DMS53 treated with DMSO at 0.1 percent for 48 hours (cell line): ENCODE data around the gene CEP43.

ENCODE experiments used
- DNase-seq: peaks from one replicate; lab custom pipeline; 2025; ENCODE audit not compliant: unreplicated experiment; lab: John Stamatoyannopoulos, UW

The CEP43 gene

DNA sequence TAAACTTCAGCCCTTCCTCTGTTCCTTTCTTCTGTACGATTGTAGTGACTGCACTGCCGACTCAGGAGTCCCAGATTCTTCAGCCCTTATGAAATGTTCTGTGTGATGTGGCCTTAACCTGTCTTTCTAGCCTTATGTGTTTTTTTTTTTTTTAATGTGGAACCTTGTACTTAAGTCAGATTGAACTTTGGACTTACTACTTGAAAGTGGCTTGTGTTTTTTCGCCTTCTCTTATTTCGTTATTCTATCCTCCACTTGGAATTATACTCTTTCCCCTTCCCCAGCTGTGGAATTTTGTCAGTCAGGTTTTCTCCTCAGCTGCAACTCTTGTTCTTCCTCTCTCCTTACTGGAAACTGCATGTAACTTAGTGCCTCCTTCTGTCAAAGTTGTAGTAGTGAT lies 8.8 kb downstream of the CEP43 start:
- no peak for DNase-seq

DNA sequence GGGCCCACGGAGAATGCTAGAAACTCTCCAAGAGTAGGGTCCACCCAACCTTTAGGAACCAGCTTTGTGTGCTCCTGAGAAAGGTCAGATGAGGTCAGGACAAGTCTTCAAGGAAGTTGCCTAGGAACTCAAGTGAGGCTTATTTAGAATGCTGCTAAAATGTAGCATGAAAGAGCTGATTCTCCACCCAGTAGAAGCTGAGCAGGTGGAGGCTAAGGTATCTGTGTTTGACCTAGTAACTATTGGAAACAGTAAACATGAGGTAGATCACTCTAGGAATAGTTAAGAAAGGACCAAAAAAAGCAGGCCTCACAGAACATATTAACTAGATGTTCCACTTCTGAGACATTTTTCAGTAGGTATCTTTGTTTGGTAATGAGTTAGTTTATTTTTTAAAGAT lies 13.9 kb downstream of the CEP43 start:
- no peak for DNase-seq

DNA sequence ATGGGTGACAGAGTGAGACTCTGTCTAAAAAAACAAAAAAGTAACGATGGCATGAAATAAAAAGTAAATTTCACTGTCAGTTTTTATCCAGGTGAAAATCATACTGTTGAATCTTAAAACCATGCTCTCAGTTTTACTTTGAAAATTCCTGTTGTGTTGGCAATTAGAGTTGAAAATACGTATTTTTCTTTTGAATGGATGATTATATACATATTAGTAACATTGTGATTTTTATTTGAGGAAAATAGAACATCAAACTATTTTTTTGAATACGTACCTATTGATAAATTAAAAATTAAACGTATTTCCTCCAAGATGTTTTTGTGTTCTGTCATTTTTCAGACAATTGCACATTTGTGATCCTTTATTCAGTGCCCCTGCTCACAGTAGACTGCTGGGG lies 14.7 kb downstream of the CEP43 start:
- no peak for DNase-seq

DNA sequence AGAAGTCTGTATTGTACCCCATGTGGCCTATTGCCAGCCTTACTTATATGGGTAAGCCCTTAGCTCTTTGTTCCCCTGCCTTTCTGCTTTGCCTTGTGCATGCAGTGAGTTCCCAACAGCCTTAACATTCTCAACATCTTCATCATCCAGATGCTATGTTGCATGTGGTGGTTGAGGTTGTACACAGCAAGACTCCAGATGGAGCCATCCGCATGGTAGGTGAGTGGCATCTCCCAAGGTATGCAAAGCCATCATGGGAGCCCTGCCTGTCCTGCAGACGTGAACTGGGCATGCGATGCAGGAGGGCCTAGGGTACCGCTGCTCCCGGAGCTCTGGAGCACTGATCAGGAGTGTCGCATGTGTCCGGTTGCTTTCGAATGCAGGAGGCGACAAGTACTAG lies 16.1 kb downstream of the CEP43 start:
- no peak for DNase-seq

DNA sequence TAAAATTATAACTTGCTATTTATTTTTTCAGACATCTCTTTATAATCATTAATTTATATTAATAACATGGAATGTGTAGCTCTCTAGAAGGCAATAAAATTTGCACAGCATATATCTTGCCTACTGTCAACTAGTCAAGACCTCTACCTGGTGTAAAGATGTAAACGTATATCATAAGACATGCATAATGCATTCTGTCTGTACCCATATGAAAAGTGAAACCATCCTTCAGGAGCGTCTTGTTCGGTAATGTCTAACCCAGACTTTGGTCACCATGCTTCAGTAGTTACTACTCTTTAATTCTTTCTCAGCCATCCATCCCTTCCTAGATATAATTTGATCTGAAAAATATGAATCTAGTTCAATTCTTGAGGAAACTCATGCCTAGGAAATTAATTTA lies 21.0 kb downstream of the CEP43 start:
- DNase-seq, result no peak

DNA sequence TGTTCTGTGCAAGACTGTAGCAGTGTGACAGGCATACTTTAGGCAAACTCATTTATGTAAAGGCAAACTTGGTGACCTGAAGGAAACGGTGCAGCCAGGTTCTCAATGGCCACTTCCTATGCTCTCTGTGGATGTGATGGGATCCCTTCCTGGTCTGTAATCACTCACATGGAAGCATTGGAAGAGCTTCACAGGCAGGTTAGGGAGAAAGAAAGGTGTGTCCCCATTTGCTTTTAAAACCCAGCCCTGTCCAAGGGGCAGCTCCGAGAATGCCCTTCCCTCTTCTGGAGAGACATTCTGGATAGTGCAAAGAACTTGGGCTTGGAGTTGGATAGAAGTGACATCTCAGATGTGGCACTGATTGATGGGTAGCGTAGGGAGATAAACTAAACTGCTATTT lies 28.1 kb downstream of the CEP43 start:
- DNase-seq, result no peak

DNA sequence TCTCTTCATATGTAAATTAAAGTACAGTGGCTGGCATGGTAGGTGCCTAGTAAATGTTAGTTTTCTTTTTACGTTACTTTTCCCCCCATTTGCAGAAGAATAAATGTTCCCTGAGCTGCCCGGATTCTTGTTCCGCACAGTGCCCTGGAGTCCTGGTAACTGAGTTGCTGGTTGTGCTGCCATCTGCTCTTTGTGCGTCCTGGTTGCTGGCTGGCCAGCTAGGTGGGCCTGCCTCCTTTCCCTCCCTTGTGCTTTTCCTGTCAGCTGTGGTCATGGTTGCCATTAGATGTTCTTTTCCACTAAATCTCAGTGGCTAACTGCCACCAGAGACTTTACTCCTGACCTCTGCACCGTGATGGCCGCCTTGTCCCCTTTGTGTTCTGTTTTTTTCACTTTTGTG lies 28.6 kb downstream of the CEP43 start:
- DNase-seq, result no peak

DNA sequence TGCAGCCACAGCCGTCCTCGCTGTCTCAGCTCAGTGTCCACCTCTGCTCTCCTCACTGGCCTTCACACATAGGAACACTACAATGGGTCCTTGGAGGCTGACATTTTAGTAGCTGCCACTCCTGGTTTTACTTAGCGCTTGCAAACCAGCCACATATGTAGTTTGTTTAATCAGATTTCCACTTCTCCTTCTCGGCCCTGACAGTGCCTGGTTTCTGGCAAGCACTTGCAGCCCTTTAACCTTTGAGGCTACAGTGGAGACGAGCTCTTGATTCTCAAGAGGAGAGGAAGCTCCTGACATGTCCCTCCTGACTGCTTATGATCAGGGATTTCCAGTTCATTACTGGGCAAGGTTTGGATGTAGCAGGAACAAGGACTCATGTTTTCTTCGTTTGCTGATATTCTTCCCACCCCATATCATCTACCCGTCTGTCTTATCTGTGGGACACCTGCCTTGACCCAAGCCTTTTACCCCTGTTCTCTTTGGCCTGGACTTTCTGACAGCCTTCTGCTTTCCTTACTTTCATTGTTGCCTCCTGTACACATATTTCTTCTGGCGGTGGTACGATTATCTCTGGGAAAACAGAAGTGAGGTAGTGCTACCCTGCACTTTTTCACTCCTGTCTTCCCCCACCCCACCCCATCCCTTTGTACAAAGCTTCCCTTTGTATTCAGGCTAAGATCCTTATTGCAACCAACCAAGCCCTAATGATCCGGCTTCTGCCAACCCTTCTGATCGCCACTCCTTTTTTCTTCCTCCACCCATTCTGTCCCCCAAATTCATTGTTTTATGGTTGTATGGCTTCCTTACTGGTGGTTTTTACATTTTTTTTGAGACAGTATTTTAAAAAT lies 31.2 kb downstream of the CEP43 start:
- DNase-seq, result no peak

DNA sequence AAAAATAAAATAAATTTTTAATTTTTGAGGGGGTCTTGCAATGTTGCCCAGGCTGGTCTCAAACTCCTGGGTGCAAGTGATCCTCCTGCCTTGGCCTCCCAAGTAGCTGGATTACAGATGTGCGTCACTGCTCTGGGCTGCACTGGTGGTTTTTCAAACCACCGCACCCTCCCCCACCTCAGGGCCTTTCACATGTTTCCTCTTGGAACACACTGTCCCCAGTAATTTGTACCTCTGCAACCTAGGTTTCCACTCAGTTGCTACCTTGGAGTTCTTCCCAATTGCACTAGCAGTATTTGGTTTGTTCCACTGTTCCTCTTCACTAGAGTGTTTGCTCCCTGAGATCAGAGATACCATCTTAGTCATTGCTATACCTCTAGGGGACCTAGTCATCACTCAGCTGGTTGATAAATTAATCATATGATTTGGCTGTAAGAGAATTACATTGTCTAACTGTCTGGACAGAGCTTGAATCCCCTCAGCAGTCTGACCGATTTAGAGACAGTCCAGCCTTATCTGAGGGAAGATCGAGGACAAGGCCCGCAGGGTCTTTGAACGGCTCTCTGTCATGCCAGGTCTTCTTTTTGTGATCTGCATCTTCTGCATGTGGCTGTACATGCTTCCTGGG lies 32.0 kb downstream of the CEP43 start:
- no peak for DNase-seq

DNA sequence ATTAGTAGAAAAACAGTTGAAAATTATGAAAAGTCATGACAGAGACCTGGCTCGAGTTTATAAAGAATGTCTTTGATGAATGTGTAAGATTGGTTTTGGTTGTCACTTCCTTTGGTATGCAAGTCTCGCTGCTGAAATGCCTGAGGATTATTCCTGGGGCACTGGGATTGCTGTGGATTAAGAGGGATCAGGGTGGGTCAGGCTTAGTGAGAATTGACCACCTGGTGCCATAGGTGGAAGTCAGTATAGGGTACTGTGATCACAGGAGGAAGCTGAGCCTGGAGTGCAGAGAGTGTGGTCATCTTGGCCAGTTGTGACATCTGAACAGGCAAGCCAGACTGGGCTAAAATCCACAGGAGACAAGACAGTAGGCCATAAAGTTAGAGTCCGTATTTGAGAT lies 34.9 kb downstream of the CEP43 start:
- no peak for DNase-seq

DNA sequence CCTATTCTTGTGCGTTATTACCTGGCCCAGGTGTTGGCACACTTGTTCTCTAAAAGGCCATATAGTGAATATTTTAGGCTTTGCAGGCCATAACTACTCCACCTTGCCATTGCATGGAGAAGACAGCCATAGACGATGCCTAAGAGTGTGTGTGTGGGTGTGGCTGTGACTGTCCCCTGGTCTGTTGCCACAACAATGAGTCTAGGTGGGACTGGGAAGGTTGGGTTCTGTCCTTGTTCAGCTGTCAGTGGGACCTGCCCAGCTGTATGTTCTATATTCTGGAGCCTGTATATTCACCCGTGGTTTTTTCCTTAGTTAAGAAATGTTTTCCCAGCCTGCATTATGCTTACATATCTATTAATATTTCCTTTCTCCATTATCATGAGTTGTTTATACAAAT lies 38.6 kb downstream of the CEP43 start:
- DNase-seq, result no peak

DNA sequence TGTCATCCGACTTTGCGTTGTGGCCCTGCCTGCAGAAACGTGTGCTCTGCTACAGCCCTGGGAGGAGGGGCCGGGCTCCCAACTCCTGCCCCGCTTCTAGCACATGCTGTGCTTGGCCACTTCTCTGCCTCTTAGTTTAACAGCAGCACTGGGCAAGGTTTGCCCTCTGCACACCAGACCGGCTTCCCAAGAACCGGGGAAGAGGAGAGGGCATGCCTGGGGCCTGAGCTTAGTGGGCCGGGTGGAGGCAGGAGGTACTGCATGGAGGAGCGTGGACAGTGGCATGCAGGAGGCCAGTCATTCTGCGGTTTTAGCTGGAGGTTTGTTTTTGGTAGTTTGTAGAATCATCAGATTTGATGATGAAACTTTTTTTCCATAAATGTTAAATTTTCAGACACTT lies 45.5 kb downstream of the CEP43 start:
- no peak for DNase-seq

DNA sequence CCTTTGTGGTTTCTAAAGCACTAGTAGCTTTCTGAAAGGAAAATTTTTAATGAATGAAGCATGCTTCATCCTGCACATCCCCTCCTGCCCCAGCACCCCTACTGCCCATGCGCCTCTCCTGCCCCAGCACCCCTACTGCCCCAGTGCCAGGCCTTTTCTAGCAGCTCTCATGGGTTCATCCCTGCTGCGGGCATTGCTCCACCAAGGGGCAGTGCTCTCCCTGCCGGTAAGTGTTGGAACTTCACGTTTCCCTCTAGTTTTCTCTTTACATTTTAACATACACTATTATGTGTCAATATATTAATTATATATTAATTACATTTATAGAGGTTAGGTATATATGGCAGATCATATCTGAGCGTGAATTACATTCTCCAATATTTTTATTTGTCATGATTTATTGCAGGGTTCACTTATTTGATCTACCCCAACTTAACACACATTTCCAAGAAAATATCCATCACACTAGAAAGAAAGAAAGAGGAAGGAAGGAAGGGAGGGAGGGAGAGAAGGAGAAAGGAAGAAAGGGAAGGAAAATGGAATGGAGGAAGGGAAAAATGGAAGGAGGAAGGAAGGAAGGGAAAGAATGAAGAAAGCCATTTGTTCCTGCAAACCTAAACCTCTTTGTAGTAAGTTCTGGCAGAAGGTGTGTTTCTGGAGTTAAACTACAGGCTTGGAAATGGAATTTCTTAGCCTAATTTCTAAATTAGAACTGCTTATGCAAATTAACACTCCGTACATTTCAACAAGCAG lies 46.8 kb downstream of the CEP43 start:
- DNase-seq, result no peak

DNA sequence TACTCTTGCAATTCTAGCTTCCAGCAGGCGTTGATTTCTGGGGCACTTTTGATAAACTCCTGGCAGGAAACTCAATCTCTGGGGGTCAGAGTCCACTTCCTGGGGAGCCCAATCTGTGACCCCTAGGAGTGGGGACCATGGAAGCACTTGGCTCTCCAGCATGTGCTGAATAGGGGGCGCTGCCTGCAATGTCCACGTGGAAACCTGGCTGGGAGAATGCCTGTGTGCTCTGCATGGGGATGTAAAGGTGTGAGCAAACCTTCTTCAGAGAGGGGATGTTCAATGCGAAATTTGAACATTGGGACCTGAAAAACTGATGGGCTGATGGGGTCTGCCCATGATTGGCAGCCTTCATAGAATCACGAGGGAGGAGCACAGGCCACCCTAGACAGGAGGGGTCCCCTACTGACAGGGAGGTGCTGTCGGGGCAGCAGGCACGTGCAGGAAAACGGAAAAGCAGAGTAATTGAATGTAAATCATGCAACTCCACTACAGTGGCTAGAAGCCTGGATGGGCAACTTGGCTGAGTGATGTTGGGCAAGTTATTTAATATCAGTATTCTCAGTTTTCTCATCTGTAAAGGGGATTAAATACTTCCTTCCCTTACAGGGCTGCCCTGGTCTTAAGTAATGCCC lies 47.8 kb downstream of the CEP43 start:
- no peak for DNase-seq

DNA sequence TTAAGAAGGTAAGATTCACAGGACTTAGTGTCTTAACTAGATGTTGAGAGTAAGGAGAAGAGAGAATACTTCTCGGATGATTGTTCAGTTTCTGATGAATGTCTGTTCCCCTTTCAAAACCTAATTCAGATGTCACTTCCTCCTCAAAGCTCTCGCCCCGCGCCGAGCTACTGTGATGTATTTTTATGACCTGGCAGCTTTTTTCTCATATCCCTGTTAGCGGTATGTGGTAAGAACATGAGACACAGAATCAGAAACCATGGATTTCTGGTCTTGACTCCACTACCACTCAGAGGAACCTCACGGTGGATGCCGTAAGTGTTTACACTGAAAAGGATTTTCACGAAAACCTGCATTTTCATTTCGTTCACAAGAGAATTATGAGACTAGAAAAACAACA lies 48.4 kb downstream of the CEP43 start:
- no peak for DNase-seq
